DMS 273 (cell line): ENCODE data around the gene MS4A14.
A peak's percentile ranks its signal among the peaks of the same experiment; 100 is the strongest.
"Not testable (repeated sequence)": the region's sequence is repeated elsewhere in the genome, so short reads cannot be mapped to it uniquely, and the experiment has no call there.

ENCODE experiments used
- DNase-seq: peaks from one replicate; lab custom pipeline; 2025; ENCODE audit not compliant: unreplicated experiment; lab: John Stamatoyannopoulos, UW

Gene MS4A14, protein sequence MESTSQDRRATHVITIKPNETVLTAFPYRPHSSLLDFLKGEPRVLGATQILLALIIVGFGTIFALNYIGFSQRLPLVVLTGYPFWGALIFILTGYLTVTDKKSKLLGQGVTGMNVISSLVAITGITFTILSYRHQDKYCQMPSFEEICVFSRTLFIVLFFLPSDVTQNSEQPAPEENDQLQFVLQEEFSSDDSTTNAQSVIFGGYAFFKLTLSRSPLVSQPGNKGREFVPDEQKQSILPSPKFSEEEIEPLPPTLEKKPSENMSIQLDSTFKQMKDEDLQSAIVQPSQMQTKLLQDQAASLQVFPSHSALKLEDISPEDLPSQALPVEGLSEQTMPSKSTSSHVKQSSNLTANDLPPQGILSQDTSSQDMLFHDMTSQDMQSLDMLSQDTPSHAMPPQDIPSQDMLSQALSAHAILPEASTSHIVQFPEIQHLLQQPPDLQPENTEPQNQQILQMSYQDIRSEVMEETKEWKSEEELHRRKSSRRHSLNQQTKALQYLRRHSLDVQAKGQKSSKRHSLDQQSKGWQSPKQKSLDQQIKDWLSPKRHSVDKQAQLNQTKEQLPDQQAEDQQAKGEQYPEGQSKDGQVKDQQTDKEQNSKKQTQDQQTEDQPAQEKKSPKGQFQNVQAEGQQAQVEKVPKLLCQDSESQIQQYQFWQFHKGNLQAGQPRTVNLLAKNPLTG

DNA sequence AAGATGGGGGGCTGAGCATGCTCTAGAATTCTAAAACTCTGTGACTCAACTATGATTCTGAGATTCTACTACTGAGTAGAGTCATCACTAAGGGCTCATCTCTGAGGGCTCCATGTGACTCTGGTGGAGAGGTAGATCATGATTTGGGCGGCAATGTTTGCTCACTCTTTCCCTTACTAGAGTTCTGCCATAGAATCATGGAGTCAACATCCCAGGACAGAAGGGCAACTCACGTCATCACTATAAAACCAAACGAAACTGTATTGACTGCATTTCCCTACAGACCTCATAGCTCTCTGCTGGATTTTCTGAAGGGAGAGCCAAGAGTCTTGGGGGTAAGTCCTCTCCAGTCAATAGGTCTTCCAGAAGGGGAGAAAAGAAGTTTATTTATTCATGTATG lies at the start of gene MS4A14:
MS4A14 (plus strand) TSS at position 78 of the 400 bp plus-strand sequence; CDS start at position 198, 120 bp downstream.
- no peak for DNase-seq

DNA sequence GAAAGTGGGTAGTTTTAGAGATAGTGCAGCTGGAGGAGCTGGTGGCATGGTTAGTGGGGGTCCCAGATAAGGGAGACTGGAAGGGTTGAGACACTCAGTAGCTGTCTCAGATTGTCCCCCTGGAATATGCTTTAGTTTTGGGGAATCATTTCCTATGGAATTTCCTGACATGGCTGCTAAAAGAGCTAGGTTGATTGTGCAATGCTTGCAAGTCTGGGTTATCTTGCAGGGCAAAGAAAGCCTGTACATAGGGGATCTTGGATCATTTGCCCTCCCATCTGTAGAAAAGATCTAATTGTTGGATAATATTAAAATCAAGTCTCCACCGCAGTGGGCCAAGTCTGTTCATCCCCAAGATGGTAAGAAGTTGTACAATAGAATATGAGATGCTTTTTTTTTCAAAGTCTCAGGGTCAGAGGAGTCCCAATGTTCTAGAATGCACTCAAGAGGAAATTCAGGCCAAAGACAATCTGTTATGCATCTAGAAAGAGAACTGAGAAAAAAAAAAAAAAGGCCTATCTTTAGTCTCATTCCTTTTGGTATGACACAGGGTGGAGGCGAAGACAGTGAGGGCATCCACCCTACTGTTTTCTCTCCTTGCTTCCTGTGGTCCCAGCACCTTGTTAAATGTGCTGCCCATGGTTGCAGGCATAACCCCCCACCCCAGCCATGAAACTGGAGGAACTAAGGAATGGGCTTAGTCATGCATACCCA lies 49.0 kb upstream of the MS4A14 start:
- no peak for DNase-seq

DNA sequence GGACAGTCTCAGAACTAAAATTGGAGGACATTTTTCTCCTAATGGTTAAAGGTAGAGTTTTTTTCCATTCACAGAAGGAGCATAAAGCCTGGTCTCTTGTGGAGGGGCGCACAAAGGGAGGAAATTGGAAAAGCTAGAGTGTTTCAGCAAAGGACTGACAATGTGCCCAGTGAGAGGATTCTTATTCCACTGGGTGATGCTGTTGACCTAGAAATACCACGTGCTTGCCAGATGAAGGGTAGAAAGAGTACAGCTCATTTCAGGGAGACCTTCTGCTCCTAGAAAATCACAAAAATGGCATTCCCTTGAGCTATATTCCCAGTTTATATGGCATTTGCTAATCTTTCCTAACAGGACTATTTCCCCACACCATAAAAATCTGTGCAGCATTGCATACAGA lies 48.1 kb upstream of the MS4A14 start:
- no peak for DNase-seq

DNA sequence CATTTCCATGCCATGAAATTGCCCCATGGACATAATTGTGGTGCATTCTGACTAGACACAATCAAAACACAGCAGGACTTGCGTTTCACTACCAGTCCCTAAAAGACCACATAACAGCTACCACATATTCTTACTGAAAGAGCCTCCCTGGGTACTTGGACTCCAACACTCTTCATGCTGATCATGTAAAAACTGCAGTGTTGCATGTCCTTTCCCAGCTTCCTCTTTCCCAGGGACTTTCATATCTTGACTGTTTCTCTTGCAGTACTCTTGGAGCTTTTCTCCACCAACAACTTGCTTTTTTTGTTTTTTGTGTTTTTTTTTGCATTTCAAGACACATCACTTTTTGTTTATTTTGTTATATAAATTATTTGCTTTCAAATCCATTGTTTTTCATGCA lies 46.3 kb upstream of the MS4A14 start:
- no peak for DNase-seq

DNA sequence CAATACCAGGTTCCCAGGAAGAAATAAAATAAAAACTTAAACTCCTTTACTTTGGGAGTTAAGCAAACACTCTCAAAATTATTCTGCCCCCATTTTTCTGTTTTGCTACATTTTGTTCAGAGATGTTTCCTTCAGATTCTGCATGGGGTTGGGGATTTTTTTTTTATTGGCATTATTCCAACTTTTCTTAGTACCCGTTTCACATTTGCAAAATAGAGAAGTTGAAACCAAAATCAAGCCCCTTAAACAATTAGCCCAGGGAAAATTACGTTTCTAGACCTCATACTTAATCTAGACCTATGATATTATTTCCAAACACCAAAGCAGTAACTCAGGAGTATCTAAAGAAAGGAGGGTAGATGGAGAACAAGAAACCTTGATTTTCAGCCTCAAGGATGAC lies 38.5 kb upstream of the MS4A14 start:
- no peak for DNase-seq

DNA sequence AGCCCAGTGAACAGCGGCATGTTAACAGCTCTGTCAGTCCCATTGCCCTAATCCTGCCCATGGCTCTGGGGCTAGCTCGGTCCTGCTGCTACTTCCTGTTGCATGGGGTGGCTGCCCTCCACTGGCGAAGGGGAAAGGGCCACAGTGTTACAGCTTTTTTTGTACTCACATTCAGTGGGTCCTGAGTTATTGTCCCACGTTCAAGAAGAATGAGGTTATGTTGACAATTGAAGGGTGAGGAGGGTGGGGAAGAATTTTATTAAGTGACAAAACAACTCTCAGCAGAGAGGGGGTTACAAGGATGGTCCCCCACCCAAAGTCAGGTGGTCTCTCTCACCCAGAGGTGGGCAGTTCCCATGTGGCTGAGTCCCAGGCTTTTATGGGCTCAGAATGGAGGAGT lies 35.6 kb upstream of the MS4A14 start:
- no peak for DNase-seq

DNA sequence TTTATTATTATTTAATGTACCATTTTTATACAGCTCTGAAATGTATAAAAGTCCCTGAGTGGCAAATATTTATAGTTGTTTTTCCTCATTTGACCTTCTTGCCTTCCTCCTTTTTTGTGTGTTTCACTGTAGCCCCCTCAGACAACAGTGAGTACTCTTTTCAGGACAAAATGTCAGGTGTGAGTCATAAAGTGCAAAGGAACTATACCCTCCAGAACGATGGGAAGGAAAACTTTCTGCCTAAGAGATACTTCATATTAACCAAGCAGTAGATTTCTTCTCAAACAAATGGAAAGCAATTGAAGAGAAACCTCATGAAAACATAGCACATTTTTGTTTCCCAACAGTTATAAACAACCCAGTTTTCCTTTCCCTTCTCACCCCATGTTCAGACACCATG lies 34.0 kb upstream of the MS4A14 start:
- no peak for DNase-seq

DNA sequence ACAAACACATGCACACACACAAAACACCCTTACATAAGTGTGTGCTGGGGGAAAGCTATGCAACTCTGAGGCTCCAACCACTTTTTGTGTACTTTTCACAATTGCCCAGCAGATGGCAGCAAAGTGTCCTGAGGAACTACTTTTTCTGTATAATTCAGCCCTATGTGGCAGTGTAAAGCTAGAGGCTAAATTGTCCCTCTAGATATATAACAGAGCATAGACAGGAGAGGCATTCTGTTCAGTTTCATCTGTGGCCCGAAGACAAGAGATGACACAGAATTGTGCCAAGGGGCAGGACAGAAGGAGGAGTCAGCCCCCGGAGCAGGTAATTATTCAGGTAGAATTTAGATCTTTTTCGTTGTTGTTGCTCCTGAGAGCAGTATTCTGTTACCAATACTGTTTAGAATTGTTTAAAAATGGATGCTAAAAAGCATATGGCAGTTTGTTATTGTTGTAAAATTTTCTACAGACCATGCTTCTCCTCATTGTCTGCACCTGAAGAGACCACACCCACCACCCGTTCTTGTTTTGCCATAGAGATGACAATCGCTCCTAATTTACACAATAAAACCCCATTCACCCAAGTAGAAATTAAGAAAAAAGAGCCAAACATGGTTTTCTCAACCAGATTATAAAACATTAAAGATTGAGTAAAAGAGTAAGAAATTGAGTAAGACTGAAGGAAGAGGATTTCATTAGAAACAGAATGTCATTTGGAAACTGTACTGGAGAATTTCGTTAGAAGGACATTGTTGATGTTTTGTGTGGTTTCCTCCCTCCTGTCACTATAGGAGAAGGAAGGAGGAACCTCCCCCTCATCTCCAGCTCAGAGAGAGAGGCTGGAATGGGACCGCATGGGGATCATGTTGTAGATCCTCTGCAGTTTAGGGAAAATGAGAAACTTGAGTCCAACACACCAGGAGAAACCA lies 32.5 kb upstream of the MS4A14 start:
- DNase-seq: peak; percentile 63

DNA sequence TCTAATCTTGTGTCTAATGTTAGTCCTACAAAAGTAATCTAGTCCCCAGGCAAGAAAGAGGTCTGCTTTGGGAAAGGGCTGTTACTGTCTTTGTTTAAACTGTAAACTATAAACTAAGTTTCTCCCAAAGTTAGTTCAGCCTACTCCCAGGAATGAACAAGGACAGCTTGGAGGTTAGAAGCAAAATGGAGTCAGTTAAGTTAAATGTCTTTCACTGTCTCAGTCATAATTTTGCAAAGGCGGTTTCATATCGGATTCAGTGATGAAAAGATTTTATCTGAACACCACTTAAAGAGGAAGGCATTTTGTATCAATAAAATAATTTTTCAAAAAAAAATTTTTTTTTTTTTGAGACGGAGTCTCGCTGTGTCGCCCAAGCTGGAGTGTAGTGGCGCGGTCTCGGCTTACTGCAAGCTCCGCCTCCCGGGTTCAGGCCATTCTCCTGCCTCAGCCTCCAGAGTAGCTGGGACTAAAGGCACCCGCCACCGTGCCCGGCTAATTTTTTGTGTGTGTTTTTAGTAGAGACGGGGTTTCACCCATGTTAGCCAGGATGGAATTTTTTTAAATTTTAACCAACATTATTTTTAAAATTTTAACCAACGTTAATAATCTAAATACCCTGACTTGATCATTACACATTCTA lies 29.9 kb upstream of the MS4A14 start:
- DNase-seq: not testable (repeated sequence)

DNA sequence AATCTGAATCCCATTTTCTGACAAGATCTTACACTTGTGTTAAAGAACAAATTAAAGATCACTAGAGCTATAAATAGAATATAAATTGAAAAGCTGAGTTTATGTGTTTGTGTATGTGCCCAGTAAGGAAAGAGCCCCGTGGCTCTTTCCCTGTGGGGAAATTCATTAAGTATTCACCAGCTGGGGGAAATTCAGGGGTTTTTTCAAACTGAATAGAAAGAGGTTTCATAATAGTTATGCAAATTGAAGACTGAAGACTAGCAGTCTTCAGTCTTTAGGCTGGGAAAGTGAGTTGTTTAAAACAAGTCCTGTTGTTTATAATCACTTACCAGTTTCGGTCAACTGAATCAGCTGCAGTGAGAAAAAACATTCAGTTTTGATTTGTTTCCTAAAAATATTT lies 29.2 kb upstream of the MS4A14 start:
- DNase-seq: no peak

DNA sequence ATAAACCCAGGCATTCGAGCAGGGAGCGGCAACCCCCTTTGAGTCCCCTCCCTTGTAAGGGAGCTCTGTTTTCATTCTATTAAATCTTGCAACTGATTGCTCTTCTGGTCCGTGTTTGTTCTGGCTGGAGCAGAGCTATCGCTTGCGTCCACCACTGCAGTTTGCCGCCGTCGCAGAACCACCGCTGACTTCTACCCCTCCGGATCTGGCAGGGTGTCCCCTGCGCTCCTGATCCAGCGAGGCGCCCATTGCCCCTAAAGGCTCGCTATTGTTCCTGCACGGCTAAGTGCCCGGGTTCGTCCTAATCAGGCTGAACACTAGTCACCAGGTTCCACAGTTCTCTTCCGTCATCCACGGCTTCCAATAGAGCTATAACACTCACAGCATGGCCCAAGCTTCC lies 28.4 kb upstream of the MS4A14 start:
- no peak for DNase-seq

DNA sequence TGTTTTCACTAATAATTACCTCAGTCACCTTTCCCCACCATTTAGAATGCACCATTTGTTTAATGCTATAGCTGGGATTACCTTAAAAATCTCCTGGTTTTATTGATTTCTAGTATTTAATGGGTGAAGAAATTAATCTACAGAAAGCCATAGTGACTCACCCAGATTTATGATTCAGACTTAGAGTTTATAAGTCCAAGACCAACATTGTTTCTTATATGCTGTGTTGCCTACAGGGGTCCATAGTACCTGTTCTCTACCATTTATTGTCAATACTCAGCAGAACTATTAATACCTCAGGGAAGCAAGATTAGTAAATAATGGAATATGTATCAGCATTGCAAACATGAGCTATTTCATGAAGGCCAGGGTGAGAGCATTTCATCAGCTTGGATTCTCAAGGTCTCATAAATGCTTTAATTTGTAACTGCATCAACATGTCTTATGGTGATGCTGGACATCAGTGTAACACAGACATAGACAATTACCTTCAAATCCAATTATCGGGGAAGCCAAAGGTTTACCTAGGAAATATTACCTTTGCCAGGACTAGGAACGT lies 25.9 kb upstream of the MS4A14 start:
- no peak for DNase-seq

DNA sequence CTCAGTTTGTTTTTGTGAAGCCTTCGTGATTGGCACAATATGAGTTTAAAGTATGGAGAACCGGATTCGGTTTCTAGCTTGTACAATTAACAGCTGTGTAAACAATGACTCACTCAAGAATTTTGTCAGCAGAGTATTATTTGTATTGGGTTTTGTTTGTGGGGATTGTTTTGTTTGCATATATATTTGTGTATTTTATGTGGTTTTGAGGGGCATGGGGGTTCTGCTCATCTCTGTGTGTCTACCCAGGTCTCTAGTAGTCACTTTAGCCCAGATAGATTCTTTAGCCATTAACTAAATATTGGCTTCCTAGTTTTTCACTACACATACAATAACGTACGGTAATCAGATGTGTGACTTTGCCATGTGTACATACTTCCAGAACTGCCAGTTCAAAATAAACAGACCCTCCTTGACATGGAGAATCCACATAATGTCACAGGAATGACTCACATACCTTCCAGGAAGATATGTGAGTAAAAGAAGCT lies 25.4 kb upstream of the MS4A14 start:
- DNase-seq: no peak

DNA sequence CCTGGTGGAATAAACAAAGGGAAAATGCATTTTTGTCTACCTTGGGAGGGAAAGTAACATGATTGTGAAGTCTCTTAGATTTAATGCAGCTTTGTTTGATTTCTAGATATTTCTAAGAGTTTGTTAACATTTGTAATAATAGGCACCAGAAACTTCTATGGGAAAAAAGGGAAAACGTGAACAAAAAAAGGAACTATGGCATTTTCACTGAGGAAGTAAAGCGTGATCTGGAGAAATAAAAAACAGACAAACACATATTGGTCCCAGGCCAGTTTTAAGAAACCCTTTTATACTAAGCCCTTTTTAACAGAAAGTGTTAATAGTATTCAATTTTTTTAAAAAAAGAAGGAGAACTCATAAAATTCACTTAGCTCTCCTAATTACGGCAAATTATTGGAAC lies 24.9 kb upstream of the MS4A14 start:
- no peak for DNase-seq

DNA sequence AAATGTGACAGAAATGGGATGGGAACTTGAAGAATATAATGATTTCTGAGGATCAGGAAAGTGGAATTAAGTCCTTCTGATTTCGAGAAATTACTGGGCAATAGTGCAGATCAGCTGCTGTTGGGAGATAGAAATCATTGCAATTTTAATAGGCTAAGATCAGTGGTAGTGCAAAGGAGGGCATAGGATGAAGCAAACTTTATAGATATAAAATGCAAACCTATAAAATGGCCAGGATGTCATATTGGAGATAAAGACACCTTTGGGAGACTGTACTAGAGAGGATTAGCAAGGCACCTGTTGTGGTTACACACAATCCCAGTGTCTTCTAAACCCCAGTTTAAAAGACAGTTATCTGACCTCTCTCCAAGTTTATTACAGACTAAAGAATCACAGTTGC lies 24.4 kb upstream of the MS4A14 start:
- DNase-seq: no peak

DNA sequence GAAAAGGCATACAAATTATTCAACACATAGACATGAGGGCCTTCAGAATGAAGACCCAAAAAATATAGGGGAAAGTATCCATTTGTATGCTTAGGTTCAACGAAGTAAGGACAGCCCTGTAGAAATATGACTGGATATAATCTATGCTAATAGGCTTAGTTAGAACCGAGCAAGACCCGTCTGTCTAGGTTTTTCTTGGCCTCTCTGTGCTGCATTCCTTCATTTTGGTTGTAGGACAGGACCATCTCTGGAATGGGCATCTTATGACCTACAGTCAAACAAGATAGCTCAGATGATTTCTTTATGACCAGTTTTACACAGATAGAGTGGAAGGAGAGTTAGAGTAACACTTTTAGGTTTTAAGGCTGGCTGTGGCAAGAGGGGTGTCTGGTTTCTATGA lies 23.5 kb upstream of the MS4A14 start:
- DNase-seq: no peak

DNA sequence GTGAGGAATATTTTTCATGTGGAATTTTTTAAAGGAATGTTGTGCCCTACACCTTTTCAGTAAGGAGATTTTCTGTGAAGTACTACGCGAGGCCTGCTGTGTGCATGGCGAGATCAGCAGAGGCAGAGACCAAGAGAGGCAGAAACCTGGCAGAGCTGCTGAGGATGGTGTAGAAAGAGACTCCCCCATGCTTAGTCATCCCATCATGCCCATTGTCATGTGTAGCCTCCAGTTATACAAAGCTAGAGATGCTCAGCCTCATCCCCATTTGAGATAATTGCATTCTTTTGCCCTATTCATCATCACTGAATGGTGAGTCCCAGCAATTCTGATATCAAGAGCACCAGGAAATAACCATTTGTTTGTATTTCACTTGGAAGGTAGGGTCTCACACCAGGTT lies 20.9 kb upstream of the MS4A14 start:
- no peak for DNase-seq

DNA sequence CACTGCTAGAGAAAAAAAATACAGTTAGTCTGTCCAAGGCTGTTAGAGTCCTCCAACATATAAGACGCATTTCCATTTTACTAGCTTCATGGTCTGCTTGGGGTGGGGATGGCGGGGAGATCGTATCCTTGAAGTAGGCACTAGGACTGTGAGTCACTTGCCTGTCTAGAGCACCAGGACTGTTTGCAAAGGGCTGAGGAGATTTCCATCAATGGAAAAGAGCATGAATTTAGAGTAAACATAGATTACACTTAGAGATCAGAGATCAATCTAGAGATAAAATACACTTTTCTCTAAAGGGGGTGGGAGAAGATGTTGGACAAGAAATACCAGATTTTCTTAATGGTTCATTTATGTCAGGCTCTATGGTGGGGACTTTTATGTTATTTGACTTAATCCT lies 19.7 kb upstream of the MS4A14 start:
- no peak for DNase-seq

DNA sequence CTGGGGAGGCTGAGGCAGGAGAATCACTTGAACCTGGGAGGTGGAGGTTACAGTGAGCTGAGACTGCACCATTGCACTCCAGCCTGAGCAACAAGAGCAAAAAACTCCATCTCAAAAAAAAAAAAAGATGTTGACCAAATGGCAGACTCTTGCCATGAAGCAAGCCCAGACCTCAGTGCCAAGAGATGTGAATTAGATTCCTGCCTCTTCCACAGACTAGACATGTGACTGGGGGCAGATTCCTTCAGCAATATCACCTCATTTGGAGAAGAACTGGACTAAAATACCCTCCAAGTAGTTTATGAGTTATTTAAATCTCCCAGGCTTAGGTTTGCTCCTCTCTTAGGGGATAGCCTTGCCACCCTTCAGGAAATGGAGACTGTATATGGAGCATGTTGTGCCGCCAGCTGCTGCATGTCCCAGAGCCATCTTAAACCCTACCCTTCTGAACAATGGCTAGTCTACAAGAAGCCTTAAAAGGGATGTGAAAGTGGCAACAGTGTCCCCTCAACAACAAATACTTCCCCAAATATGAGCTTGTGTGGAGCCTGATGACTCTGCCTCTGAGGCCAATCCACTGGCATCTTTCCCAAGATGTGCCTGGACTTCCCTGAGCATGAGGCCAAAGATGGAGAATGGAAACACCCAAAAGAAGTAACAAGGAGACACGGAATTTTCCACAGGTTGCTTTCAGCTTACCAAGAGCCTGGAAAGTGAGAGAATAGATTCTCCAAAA lies 18.7 kb upstream of the MS4A14 start:
- DNase-seq: no peak
